Osteoblast (primary cell): Measurements from ENCODE around the gene HPRT1. TPM values are rescaled to one million over a fixed set of nuclear protein-coding genes. Genes with fewer than 3 reads are reported as not detected.

Source experiments
- DNase-seq: peaks from one replicate; pipeline ENCODE4 v3.0.0; 2011; ENCODE audit warnings: low spot score, mixed read lengths; ENCODE audit not compliant: insufficient read length; ENCODE audit errors: missing footprints
- H2AFZ ChIP-seq: 2 replicates; pipeline ENCODE4 v1.6.0; 2011; ENCODE audit warnings: mild to moderate bottlenecking, low read length
- H3K27ac ChIP-seq: 2 replicates; pipeline ENCODE4 v1.5.1; 2011; ENCODE audit warnings: mild to moderate bottlenecking, low read depth, low read length, moderate library complexity
- H3K27me3 ChIP-seq: 2 replicates; pipeline ENCODE4 v1.6.0; 2012; ENCODE audit warnings: mild to moderate bottlenecking, control low read depth, inconsistent platforms, low read length, moderate library complexity; ENCODE audit not compliant: insufficient read depth
- H3K36me3 ChIP-seq: 2 replicates; pipeline ENCODE4 v1.5.1; 2011; ENCODE audit warnings: mild to moderate bottlenecking, low read length, control low read depth, moderate library complexity; ENCODE audit not compliant: insufficient read depth
- H3K4me1 ChIP-seq: 2 replicates; pipeline ENCODE4 v1.5.1; 2011; ENCODE audit warnings: mild to moderate bottlenecking, low read length, control low read depth, moderate library complexity; ENCODE audit not compliant: insufficient read depth
- H3K4me2 ChIP-seq: 2 replicates; pipeline ENCODE4 v1.6.0; 2011; ENCODE audit warnings: mild to moderate bottlenecking, low read length; ENCODE audit not compliant: insufficient read depth
- H3K4me3 ChIP-seq: fragments of 200-600 bp; sonication (generic); 3 replicates; pipeline ENCODE4 v1.5.1; 2012; ENCODE audit warnings: mild to moderate bottlenecking, low read length, inconsistent platforms; ENCODE audit not compliant: insufficient read depth
- H3K79me2 ChIP-seq: 2 replicates; pipeline ENCODE4 v1.6.0; 2012; ENCODE audit warnings: mild to moderate bottlenecking, low read length, control low read depth, inconsistent platforms; ENCODE audit not compliant: insufficient read depth
- H3K9me3 ChIP-seq: 2 replicates; pipeline ENCODE4 v1.5.1; 2011; ENCODE audit warnings: low read depth, low read length, control low read depth
- H4K20me1 ChIP-seq: 2 replicates; pipeline ENCODE4 v1.6.0; 2012; ENCODE audit warnings: mild to moderate bottlenecking, low read length, control low read depth; ENCODE audit not compliant: insufficient read depth
- total RNA-seq: library from RNA; depleted of rRNA; stranded (reverse); fragments of >200 nt; gene quantifications from 2 replicates; pipeline ENCODE4 v1.2.3, GENCODE V29; 2012
- TF ChIP-seq, protein P1 (sequence below): IDR thresholded peaks from 2 replicates; pipeline ENCODE4 v1.5.1; 2011; ENCODE audit warnings: mild to moderate bottlenecking, low read depth, low read length, moderate library complexity; ENCODE audit errors: extremely low read depth

HPRT1 gene
- total RNA-seq, 1 donor, result 6.2 TPM

DNA sequence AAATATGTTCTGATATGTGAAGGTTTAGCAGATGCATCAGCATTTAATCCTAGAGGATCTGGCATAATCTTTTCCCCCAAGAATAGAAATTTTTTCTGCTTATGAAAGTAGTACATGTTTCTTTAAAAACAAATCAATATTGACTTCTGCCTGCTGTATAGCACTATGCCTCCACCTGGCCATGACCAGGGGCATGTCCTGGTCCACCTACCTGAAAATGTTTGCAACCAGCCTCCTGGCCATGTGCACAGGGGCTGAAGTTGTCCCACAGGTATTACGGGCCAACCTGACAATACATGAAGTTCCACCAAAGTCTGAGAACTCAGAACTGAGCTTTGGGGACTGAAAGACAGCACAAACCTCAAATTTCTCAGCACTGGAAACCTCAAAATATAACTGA lies 10.0 kb downstream of the HPRT1 start:
- H4K20me1 ChIP-seq, result no peaks in the 10 kb centered on the region
- TF ChIP-seq, protein P1, sequence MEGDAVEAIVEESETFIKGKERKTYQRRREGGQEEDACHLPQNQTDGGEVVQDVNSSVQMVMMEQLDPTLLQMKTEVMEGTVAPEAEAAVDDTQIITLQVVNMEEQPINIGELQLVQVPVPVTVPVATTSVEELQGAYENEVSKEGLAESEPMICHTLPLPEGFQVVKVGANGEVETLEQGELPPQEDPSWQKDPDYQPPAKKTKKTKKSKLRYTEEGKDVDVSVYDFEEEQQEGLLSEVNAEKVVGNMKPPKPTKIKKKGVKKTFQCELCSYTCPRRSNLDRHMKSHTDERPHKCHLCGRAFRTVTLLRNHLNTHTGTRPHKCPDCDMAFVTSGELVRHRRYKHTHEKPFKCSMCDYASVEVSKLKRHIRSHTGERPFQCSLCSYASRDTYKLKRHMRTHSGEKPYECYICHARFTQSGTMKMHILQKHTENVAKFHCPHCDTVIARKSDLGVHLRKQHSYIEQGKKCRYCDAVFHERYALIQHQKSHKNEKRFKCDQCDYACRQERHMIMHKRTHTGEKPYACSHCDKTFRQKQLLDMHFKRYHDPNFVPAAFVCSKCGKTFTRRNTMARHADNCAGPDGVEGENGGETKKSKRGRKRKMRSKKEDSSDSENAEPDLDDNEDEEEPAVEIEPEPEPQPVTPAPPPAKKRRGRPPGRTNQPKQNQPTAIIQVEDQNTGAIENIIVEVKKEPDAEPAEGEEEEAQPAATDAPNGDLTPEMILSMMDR, result no peak
- H3K27ac ChIP-seq, result no peak overlapping the region
- H3K36me3 ChIP-seq, result no peaks in the 10 kb centered on the region
- H3K4me2 ChIP-seq, result no peak overlapping the region
- peaks cover 8% of the 10 kb centered on the region for H3K79me2 ChIP-seq
- no peak for DNase-seq
- no peaks in the 10 kb centered on the region for H3K9me3 ChIP-seq
- no peak overlapping the region for H2AFZ ChIP-seq
- H3K27me3 ChIP-seq, result no peaks in the 10 kb centered on the region
- peaks cover 3% of the 10 kb centered on the region for H3K4me1 ChIP-seq
- no peak overlapping the region for H3K4me3 ChIP-seq

DNA sequence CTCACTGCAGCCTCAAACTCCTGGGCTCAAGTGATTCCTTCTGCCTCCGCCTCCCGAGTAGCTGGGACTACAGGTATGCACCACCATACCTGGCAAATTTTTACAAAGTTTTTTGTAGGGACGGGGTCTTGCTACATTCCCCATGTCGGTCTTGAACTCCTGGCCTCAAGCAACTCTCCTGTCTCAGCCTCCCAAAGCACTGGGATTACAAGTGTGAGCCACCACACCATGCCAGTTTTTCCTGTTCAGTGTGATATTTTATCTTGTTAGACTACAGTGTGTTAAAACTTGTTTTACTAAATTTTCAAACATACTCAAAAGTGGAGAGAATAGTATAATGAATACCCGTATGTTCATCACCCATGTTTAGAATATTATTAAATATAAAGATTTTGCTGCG lies 12.1 kb downstream of the HPRT1 start:
- peaks cover 5% of the 10 kb centered on the region for H3K79me2 ChIP-seq
- TF ChIP-seq, protein P1, result no peak
- H3K27me3 ChIP-seq, result no peaks in the 10 kb centered on the region
- H2AFZ ChIP-seq, result no peak overlapping the region
- no peak overlapping the region for H3K4me2 ChIP-seq
- H3K4me3 ChIP-seq, result no peak overlapping the region
- H3K9me3 ChIP-seq, result no peaks in the 10 kb centered on the region
- no peaks in the 10 kb centered on the region for H4K20me1 ChIP-seq
- no peak for DNase-seq
- peaks cover 4% of the 10 kb centered on the region for H3K36me3 ChIP-seq
- H3K4me1 ChIP-seq, result peaks cover 3% of the 10 kb centered on the region
- no peak overlapping the region for H3K27ac ChIP-seq

DNA sequence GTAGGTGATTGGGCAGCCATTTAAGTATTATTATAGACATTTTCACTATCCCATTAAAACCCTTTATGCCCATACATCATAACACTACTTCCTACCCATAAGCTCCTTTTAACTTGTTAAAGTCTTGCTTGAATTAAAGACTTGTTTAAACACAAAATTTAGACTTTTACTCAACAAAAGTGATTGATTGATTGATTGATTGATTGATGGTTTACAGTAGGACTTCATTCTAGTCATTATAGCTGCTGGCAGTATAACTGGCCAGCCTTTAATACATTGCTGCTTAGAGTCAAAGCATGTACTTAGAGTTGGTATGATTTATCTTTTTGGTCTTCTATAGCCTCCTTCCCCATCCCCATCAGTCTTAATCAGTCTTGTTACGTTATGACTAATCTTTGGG lies 16.3 kb downstream of the HPRT1 start:
- TF ChIP-seq, protein P1, result no peak
- Histone ChIP-seq H2AFZ (no peak overlapping the region), H3K27me3 (no peaks in the 10 kb centered on the region), H3K27ac (no peak overlapping the region), H3K36me3 (peaks cover 4% of the 10 kb centered on the region), H3K4me2 (no peak overlapping the region), H3K9me3 (no peaks in the 10 kb centered on the region), H3K79me2 (no peaks in the 10 kb centered on the region), H3K4me1 (no peaks in the 10 kb centered on the region), H3K4me3 (no peak overlapping the region), H4K20me1 (no peaks in the 10 kb centered on the region)
- DNase-seq, result no peak

DNA sequence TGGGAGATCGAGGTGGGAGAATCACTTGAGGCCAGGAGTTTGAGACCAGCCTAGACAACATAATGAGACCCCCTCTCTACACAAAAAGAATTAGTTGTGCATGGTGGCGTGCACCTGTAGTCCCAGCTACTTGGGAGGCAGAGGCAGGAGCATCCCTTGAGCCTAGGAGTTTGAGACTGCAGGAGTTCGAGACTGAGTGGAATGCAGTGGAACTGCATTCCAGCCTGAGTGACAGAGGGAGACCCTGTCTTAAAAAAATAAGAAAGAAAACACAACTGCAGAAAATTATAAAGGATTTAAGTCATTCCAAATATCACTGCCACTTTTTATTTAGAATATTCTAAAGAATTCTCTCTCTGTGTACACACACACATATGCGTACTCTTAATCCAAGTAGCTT lies 18.4 kb downstream of the HPRT1 start:
- no peak overlapping the region for H2AFZ ChIP-seq
- H3K79me2 ChIP-seq, result no peaks in the 10 kb centered on the region
- H3K4me2 ChIP-seq, result no peak overlapping the region
- no peaks in the 10 kb centered on the region for H3K9me3 ChIP-seq
- no peak overlapping the region for H3K4me3 ChIP-seq
- H3K4me1 ChIP-seq, result no peaks in the 10 kb centered on the region
- no peak overlapping the region for H3K27ac ChIP-seq
- H4K20me1 ChIP-seq, result no peaks in the 10 kb centered on the region
- no peak for DNase-seq
- peaks cover 4% of the 10 kb centered on the region for H3K36me3 ChIP-seq
- H3K27me3 ChIP-seq, result no peaks in the 10 kb centered on the region
- TF ChIP-seq, protein P1, result no peak
